GM23338 (cell line): ENCODE data around the gene CENPA. TPM values are rescaled to one million over a fixed set of nuclear protein-coding genes. Genes with fewer than 3 reads are reported as not detected.

Source experiments
- ATAC-seq: fragments of 200-7000 bp; cut with Tn5 transposase; 3 replicates; pipeline ENCODE4 v1.9.1; 2020
- DNase-seq: peaks from one replicate; pipeline ENCODE4 v3.0.0-alpha.2; 2015; ENCODE audit warnings: low spot score
- H2AFZ ChIP-seq: fragments of 200-600 bp; sonication (generic); 2 replicates; pipeline ENCODE4 v1.8.0; 2016; ENCODE audit warnings: antibody characterized with exemption, mild to moderate bottlenecking, moderate library complexity
- H3F3A ChIP-seq: fragments of 200-600 bp; sonication (generic); replicated peaks from 2 replicates; pipeline ENCODE4 v1.8.0; 2017; ENCODE audit warnings: antibody characterized with exemption, mixed run types, low read depth
- H3K27ac ChIP-seq: fragments of 200-600 bp; sonication (generic); 2 replicates; pipeline ENCODE4 v1.6.1; 2016; ENCODE audit warnings: low read depth
- H3K27me3 ChIP-seq: fragments of 200-600 bp; sonication (generic); 2 replicates; pipeline ENCODE4 v1.8.0; 2016; ENCODE audit warnings: mild to moderate bottlenecking, mixed run types, moderate library complexity; ENCODE audit not compliant: insufficient read depth
- H3K36me3 ChIP-seq: fragments of 200-600 bp; sonication (generic); 2 replicates; pipeline ENCODE4 v1.8.0; 2016; ENCODE audit warnings: mild to moderate bottlenecking; ENCODE audit not compliant: insufficient read depth
- H3K4me1 ChIP-seq: fragments of 200-600 bp; sonication (generic); 2 replicates; pipeline ENCODE4 v1.8.0; 2016; ENCODE audit warnings: mild to moderate bottlenecking, moderate library complexity; ENCODE audit not compliant: insufficient read depth
- H3K4me2 ChIP-seq: fragments of 200-600 bp; sonication (generic); 2 replicates; pipeline ENCODE4 v1.7.1; 2017; ENCODE audit warnings: mixed run types
- H3K4me3 ChIP-seq: fragments of 200-600 bp; sonication (generic); 2 replicates; pipeline ENCODE4 v1.6.1; 2016; ENCODE audit warnings: mixed run types
- H3K79me2 ChIP-seq: fragments of 200-600 bp; sonication (generic); replicated peaks from 2 replicates; pipeline ENCODE4 v1.8.0; 2017; ENCODE audit warnings: mild to moderate bottlenecking; ENCODE audit not compliant: insufficient read depth
- H3K9me2 ChIP-seq: fragments of 200-600 bp; sonication (generic); 2 replicates; pipeline ENCODE4 v1.8.0; 2017; ENCODE audit not compliant: insufficient read depth
- H4K20me1 ChIP-seq: fragments of 200-600 bp; sonication (generic); replicated peaks from 2 replicates; pipeline ENCODE4 v1.8.0; 2017; ENCODE audit warnings: mild to moderate bottlenecking; ENCODE audit not compliant: insufficient read depth
- H3K27ac Mint-ChIP-seq: 2 replicates; pipeline ENCODE4 v1.8.0; 2020; ENCODE audit warnings: inconsistent platforms, mild to moderate bottlenecking, moderate library complexity, mixed read lengths
- H3K27me3 Mint-ChIP-seq: 3 replicates; pipeline ENCODE4 v1.8.0; 2022; ENCODE audit warnings: low read depth, mild to moderate bottlenecking, moderate library complexity, mixed read lengths, inconsistent platforms; ENCODE audit not compliant: insufficient read depth, poor library complexity
- H3K36me3 Mint-ChIP-seq: 3 replicates; pipeline ENCODE4 v1.8.0; 2021; ENCODE audit warnings: low read depth, mild to moderate bottlenecking, inconsistent platforms, moderate library complexity, mixed read lengths
- H3K4me1 Mint-ChIP-seq: 3 replicates; pipeline ENCODE4 v1.8.0; 2020; ENCODE audit warnings: mild to moderate bottlenecking, inconsistent platforms, mixed read lengths
- H3K4me3 Mint-ChIP-seq: 3 replicates; pipeline ENCODE4 v1.8.0; 2021; ENCODE audit warnings: moderate library complexity, mild to moderate bottlenecking, inconsistent platforms, mixed read lengths
- H3K9me3 Mint-ChIP-seq: 3 replicates; pipeline ENCODE4 v1.8.0; 2020; ENCODE audit warnings: moderate library complexity, mild to moderate bottlenecking, inconsistent platforms, mixed read lengths
- EZH2 ChIP-seq: fragments of 200-600 bp; sonication (generic); IDR thresholded peaks from one replicate; pipeline ENCODE4 v1.8.0; 2017; ENCODE audit warnings: antibody characterized with exemption, mild to moderate bottlenecking, low read depth; ENCODE audit not compliant: unreplicated experiment
- EZH2phosphoT487 ChIP-seq: fragments of 200-600 bp; sonication (generic); IDR thresholded peaks from one replicate; pipeline ENCODE4 v1.8.1; 2018; ENCODE audit warnings: antibody characterized with exemption; ENCODE audit not compliant: unreplicated experiment
- POLR2AphosphoS5 ChIP-seq: IDR thresholded peaks from 2 replicates; pipeline ENCODE4 v1.6.1; 2016; ENCODE audit warnings: antibody characterized with exemption, low read depth
- ZNF114 ChIP-seq: fragments of 250-450 bp; sonication (Bioruptor Pico); IDR thresholded peaks from 2 replicates; pipeline ENCODE4 v1.5.0; 2020; ENCODE audit warnings: mild to moderate bottlenecking, moderate library complexity
- polyA plus RNA-seq: library from polyadenylated mRNA; unstranded; fragments of >200 nt; fragmentation: Nextera tagmentation; extraction: Ambion mirVana; gene quantifications from 2 replicates; pipeline ENCODE4 v1.2.1, GENCODE V29; 2016
- total RNA-seq: library from RNA; depleted of rRNA; stranded (reverse); fragments of >200 nt; shearing (Covaris generic); gene quantifications from 2 replicates; pipeline ENCODE4 v1.2.3, GENCODE V29; 2014
- TF ChIP-seq, protein P1 (sequence below): IDR thresholded peaks from one replicate; pipeline ENCODE4 v1.6.1; 2018; ENCODE audit warnings: antibody characterized with exemption; ENCODE audit not compliant: unreplicated experiment
- TF ChIP-seq, protein P2 (sequence below): IDR thresholded peaks from 2 replicates; pipeline ENCODE4 v1.6.1; 2016; ENCODE audit warnings: antibody characterized with exemption
- TF ChIP-seq, protein P3 (sequence below), 2 experiments: fragments of 200-600 bp in 1 of 2; sonication (generic) in 1 of 2; conservative IDR thresholded peaks; 2 replicates each; pipeline versions ENCODE4 v1.5.1 to v1.6.1; 2016 to 2017; ENCODE audit warnings: antibody characterized with exemption in 2 of 2, low read depth in 2 of 2, mild to moderate bottlenecking in 2 of 2, moderate library complexity in 1 of 2
- TF ChIP-seq, protein P4 (sequence below): fragments of 250-450 bp; sonication (Bioruptor Pico); IDR thresholded peaks from 2 replicates; pipeline ENCODE4 v1.5.0; 2020; ENCODE audit warnings: mild to moderate bottlenecking, moderate library complexity

CENPA gene
- total and polyA plus RNA-seq, 2 experiments from 2014 or later: 16.8 to 24.2 TPM

DNA sequence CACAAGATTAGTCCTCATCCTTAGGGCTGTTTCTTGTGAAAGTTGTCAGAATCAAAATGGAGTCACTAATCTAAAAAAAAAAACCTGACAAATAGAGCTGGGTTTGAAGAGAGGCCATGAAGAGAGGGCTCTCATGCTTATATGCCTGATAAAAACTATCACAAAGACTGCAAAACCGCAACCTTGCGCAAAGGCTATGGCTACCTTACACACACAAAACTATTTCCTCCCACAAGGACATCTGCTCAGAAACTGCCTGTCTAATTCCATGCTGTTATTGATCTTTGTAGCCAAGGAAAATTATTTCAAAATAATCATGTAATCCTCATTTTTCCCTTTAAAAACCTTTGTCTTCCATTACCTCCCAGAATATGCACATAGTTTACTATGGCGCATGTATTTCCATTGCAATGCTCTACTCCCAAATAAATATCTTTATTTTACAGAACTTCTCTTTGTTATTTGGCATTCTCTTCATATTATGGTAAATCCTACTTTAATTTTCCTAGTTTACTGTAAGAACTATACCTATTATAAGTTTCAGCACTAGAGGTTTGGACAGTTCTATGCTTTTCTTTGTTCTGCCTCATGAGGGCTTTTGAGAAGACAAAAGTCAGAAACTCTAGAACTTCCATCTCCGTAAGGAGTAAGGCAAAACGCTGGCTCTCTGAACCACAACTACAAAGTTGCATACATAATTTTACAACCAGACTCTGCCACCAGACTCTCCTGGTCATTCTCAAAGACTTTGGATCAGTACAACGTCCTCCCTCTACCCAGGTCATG is 52.5 kb downstream of the CENPA start (continued):
- TF ChIP-seq, protein P1, sequence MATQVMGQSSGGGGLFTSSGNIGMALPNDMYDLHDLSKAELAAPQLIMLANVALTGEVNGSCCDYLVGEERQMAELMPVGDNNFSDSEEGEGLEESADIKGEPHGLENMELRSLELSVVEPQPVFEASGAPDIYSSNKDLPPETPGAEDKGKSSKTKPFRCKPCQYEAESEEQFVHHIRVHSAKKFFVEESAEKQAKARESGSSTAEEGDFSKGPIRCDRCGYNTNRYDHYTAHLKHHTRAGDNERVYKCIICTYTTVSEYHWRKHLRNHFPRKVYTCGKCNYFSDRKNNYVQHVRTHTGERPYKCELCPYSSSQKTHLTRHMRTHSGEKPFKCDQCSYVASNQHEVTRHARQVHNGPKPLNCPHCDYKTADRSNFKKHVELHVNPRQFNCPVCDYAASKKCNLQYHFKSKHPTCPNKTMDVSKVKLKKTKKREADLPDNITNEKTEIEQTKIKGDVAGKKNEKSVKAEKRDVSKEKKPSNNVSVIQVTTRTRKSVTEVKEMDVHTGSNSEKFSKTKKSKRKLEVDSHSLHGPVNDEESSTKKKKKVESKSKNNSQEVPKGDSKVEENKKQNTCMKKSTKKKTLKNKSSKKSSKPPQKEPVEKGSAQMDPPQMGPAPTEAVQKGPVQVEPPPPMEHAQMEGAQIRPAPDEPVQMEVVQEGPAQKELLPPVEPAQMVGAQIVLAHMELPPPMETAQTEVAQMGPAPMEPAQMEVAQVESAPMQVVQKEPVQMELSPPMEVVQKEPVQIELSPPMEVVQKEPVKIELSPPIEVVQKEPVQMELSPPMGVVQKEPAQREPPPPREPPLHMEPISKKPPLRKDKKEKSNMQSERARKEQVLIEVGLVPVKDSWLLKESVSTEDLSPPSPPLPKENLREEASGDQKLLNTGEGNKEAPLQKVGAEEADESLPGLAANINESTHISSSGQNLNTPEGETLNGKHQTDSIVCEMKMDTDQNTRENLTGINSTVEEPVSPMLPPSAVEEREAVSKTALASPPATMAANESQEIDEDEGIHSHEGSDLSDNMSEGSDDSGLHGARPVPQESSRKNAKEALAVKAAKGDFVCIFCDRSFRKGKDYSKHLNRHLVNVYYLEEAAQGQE: peak; percentile 76

DNA sequence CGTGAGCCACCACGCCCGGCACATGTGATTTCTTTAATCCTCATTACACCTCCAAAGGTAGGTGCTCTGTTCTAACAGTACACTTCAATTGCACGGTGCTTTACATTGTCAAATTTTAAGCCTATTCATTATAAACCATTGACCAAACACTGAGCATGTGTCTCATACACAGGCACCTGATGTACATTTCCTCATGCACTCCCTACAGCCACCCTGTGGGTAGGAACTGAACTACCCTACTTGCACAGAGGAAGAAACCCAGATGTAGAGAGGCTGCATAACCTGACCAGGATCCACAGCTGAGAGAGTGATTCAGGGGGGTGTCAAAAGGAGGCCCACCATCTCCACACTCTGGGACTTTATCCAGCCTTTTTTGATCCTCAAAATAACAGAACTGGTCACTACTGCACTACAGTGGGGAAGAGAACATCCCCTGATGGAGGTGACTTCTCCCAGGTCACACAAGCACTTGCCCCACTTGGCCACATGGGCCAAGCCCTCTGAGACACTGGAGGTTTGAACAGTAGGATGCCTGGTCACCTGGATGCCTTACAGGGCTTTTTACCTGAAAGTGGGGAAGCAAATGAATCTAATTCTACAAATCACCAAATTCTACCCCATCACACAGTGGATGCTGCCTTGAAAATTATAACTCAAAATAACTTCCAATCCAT is 55.2 kb downstream of the CENPA start:
- H3K27ac Mint-ChIP-seq: no peak overlapping the region
- Histone ChIP-seq H3K27me3 (peaks cover 17% of the 10 kb centered on the region), H3K4me1 (no peaks in the 10 kb centered on the region), H2AFZ (no peak overlapping the region), H3K79me2 (no peaks in the 10 kb centered on the region), H3K9me2 (no peaks in the 10 kb centered on the region), H3K4me2 (no peak overlapping the region), H3K36me3 (no peaks in the 10 kb centered on the region), H4K20me1 (no peaks in the 10 kb centered on the region), H3F3A (no peaks in the 10 kb centered on the region), H3K4me3 (no peak overlapping the region), H3K27ac (no peak overlapping the region)
- ATAC-seq: peak; percentile 58
- DNase-seq: no peak
- no peaks in the 10 kb centered on the region; the same call in 2 of the 3 replicates for H3K4me1 Mint-ChIP-seq
- H3K27me3 Mint-ChIP-seq: peaks cover 6% of the 10 kb centered on the region
- no peaks in the 10 kb centered on the region for H3K36me3 Mint-ChIP-seq
- H3K9me3 Mint-ChIP-seq: no peaks in the 10 kb centered on the region
- TF ChIP-seq EZH2phosphoT487 (no peak), ZNF114 (CRISPR knock-in tag) (no peak), EZH2 (no peak), POLR2AphosphoS5 (no peak)
- TF ChIP-seq, protein P2, sequence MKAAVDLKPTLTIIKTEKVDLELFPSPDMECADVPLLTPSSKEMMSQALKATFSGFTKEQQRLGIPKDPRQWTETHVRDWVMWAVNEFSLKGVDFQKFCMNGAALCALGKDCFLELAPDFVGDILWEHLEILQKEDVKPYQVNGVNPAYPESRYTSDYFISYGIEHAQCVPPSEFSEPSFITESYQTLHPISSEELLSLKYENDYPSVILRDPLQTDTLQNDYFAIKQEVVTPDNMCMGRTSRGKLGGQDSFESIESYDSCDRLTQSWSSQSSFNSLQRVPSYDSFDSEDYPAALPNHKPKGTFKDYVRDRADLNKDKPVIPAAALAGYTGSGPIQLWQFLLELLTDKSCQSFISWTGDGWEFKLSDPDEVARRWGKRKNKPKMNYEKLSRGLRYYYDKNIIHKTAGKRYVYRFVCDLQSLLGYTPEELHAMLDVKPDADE: no peak
- TF ChIP-seq, protein P3, sequence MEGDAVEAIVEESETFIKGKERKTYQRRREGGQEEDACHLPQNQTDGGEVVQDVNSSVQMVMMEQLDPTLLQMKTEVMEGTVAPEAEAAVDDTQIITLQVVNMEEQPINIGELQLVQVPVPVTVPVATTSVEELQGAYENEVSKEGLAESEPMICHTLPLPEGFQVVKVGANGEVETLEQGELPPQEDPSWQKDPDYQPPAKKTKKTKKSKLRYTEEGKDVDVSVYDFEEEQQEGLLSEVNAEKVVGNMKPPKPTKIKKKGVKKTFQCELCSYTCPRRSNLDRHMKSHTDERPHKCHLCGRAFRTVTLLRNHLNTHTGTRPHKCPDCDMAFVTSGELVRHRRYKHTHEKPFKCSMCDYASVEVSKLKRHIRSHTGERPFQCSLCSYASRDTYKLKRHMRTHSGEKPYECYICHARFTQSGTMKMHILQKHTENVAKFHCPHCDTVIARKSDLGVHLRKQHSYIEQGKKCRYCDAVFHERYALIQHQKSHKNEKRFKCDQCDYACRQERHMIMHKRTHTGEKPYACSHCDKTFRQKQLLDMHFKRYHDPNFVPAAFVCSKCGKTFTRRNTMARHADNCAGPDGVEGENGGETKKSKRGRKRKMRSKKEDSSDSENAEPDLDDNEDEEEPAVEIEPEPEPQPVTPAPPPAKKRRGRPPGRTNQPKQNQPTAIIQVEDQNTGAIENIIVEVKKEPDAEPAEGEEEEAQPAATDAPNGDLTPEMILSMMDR (conservative IDR thresholded peaks at IDR 0.05; ENCODE audit: low read depth in 2 of 2): peak; percentile 19 to 24; a peak in 3 of 4 replicates
- TF ChIP-seq, protein P4, sequence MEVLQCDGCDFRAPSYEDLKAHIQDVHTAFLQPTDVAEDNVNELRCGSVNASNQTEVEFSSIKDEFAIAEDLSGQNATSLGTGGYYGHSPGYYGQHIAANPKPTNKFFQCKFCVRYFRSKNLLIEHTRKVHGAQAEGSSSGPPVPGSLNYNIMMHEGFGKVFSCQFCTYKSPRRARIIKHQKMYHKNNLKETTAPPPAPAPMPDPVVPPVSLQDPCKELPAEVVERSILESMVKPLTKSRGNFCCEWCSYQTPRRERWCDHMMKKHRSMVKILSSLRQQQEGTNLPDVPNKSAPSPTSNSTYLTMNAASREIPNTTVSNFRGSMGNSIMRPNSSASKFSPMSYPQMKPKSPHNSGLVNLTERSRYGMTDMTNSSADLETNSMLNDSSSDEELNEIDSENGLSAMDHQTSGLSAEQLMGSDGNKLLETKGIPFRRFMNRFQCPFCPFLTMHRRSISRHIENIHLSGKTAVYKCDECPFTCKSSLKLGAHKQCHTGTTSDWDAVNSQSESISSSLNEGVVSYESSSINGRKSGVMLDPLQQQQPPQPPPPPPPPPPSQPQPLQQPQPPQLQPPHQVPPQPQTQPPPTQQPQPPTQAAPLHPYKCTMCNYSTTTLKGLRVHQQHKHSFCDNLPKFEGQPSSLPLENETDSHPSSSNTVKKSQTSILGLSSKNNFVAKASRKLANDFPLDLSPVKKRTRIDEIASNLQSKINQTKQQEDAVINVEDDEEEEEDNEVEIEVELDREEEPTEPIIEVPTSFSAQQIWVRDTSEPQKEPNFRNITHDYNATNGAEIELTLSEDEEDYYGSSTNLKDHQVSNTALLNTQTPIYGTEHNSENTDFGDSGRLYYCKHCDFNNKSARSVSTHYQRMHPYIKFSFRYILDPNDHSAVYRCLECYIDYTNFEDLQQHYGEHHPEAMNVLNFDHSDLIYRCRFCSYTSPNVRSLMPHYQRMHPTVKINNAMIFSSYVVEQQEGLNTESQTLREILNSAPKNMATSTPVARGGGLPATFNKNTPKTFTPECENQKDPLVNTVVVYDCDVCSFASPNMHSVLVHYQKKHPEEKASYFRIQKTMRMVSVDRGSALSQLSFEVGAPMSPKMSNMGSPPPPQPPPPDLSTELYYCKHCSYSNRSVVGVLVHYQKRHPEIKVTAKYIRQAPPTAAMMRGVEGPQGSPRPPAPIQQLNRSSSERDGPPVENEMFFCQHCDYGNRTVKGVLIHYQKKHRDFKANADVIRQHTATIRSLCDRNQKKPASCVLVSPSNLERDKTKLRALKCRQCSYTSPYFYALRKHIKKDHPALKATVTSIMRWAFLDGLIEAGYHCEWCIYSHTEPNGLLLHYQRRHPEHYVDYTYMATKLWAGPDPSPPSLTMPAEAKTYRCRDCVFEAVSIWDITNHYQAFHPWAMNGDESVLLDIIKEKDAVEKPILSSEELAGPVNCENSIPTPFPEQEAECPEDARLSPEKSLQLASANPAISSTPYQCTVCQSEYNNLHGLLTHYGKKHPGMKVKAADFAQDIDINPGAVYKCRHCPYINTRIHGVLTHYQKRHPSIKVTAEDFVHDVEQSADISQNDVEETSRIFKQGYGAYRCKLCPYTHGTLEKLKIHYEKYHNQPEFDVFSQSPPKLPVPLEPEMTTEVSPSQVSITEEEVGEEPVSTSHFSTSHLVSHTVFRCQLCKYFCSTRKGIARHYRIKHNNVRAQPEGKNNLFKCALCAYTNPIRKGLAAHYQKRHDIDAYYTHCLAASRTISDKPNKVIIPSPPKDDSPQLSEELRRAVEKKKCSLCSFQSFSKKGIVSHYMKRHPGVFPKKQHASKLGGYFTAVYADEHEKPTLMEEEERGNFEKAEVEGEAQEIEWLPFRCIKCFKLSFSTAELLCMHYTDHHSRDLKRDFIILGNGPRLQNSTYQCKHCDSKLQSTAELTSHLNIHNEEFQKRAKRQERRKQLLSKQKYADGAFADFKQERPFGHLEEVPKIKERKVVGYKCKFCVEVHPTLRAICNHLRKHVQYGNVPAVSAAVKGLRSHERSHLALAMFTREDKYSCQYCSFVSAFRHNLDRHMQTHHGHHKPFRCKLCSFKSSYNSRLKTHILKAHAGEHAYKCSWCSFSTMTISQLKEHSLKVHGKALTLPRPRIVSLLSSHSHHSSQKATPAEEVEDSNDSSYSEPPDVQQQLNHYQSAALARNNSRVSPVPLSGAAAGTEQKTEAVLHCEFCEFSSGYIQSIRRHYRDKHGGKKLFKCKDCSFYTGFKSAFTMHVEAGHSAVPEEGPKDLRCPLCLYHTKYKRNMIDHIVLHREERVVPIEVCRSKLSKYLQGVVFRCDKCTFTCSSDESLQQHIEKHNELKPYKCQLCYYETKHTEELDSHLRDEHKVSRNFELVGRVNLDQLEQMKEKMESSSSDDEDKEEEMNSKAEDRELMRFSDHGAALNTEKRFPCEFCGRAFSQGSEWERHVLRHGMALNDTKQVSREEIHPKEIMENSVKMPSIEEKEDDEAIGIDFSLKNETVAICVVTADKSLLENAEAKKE: no peak
- no peak overlapping the region for H3K4me3 Mint-ChIP-seq
